Cardiac ventricle fibroblast (primary cell): ENCODE measurements around the gene KRI1. TPM values are rescaled to one million over a fixed set of nuclear protein-coding genes. Genes with fewer than 3 reads are reported as not detected.

Experiments used
- total RNA-seq: library from RNA; depleted of rRNA; stranded (reverse); fragments of >200 nt; gene quantifications from 2 replicates; pipeline ENCODE4 v1.2.3, GENCODE V29; 2015

KRI1 gene
- 14.1 and 14.7 TPM in 2 replicates for total RNA-seq

GRCh38 chr19:10565567-10566407 is at the start of gene KRI1:
Gene KRI1 (minus strand): TSS chr19:10566010. CDS start chr19:10565999, 11 bp downstream.

DNA sequence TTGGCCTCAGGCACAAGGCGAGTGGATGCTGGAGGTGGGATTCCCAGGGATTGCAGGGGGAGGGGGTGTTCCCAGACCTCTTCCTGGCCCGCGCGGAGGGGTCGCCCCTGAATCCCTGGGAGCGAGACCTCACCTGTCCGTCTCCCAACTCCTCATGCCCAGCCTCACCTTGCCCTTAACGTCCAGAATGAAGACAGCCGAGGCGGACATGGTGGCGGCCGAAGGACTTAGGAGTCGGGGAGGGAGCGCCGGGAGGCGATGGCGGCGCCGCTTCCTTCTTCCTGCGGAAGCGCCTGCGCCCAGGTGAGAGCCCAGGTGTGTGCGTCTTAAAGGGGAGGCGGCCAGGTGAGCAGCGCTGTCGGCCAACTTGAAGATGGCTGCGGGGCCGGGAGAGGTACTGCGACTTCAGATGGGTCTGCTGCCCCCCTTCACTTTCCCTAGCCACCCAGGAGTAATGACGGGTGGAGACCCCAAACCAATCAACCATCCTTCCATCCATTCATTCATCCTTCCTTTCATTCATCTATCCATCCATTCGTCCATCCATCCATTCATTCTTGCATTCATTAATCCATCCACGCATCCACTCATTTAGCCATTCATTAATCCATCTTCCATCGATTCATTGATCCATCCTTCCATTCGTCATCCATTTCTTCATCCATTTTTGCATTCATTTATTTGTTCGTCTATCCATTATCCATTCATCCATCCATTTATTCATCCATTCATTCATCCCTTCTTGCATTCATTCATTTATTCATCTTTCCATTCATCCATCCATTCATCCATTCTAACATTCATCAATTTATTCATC is 21.4 kb upstream of the KRI1 start, which contains the start of gene AP1M2:
TSS of gene AP1M2 (minus strand) at position 291 of the 817 bp plus-strand sequence. CDS start at position 210, 81 bp downstream.

DNA sequence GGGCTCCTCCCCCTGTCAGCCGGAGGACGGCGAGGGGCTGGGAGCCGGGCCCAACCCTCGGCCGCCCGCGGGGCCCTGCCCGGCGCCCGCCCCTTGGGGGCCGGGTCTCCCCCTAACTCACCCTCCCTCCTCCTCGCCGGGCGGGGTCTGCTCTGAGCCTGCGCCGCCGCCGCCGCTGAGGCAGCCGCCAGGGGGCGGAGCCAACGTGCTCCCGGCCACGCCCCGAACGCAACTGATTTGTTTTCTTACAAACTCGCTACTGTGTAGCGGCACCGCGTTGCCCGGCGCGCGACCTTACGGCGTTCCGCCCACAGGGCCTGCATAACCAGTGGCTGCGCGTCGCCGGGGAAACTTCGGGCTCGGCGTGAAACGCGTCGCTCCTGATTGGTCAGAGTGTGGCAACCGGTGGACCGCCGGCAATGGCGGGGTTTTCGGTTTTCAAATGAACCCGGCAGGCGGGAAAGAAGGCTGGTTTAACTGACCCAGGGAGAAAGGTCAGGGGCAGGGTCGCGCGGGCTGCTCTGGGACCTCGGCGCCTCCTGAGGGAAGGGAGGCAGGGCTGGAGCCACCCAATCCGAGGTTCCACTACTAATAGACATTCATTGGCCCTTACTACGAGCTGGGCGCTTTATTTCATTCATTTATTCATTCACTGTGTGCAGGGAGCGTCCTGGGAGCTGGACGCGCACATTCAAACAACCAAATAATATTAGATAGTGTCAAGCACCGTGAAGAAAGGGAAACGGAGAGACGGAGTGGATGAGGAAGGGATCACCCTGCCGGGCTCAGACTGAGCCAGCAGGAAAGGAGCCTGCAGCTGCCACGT is 3.2 kb upstream of the KRI1 start, which contains the start of gene CDKN2D:
TSS of gene CDKN2D (minus strand) at position 154 of the 826 bp plus-strand sequence. CDS start 326 bp downstream, outside the sequence.

DNA sequence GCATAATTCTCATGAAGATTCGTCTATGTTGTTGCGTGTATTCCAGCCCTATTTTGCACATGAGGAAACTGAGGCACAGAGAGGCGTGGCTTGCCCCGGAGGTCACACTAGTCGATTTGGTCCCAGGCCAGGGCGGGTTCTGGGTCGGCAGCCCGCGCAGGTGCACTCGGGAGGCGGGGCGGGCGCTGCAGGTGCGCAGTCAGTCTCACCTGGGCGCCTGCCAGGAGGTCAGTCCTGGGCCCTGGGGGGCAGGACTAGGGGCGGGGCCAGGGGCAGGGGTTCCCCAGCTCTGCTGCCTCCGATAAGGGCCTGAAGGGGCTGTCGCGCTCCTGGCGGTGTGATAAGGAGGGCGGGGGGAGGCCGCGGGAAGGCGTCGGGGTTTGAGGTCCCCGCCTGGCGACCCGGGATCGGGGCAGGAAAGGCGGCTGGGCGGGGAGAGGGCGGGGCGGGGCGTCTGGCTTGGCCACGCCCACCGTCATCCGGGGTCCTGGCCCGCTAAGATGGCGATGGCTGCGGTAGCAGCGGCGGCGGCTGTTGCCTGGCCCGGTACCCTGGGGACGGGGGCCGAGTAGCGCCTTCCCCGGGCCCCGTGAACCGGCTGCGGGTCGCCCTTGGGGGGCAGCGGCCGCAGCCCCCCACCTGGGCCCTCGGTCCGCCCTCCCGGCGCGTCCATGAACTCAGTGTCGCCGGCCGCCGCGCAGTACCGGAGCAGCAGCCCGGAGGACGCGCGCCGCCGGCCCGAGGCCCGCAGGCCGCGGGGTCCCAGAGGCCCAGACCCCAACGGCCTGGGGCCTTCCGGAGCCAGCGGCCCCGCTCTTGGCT is 22.2 kb downstream of the KRI1 start, which contains the start of gene ATG4D:
TSS of gene ATG4D (plus strand) at position 485 of the 822 bp plus-strand sequence. CDS start at position 672, 187 bp downstream.

GRCh38 chr19:10517361-10517759 is 48.5 kb downstream of the KRI1 start, which contains the start of gene S1PR5:
Gene S1PR5 (minus strand): TSS chr19:10517447. CDS start chr19:10515011, 2,436 bp downstream.

Other genes with a start within 250 kb of the KRI1 start
- 16.5 and 19.4 TPM in 2 replicates for gene FDX2, start 250.0 kb downstream of the KRI1 start, total RNA-seq
- gene RAVER1, start 232.5 kb downstream of the KRI1 start, total RNA-seq, result 31.8 and 49.8 TPM in 2 replicates
- 3.7 and 6.0 TPM in 2 replicates for gene ICAM3, start 226.4 kb downstream of the KRI1 start, total RNA-seq
- 39.3 and 45.8 TPM in 2 replicates for gene TYK2, start 185.4 kb downstream of the KRI1 start, total RNA-seq
- 127 and 132 TPM in 2 replicates for gene CDC37, start 162.5 kb downstream of the KRI1 start, total RNA-seq
- 13.7 and 16.1 TPM in 2 replicates for gene PDE4A, start 145.5 kb downstream of the KRI1 start, total RNA-seq
- gene KEAP1, start 62.7 kb downstream of the KRI1 start, total RNA-seq, result 71.9 and 86.3 TPM in 2 replicates
- gene S1PR5, start 48.6 kb downstream of the KRI1 start, total RNA-seq, result not detected in 2 replicates
- 5.3 and 11.4 TPM in 2 replicates for gene ATG4D, start 22.1 kb downstream of the KRI1 start, total RNA-seq
- gene CDKN2D, start 3.0 kb upstream of the KRI1 start, total RNA-seq, result 2.2 and 3.0 TPM in 2 replicates
- gene AP1M2, start 21.3 kb upstream of the KRI1 start, total RNA-seq, result not detected in 2 replicates
- gene SLC44A2, start 59.5 kb upstream of the KRI1 start, total RNA-seq, result 33.4 and 36.1 TPM in 2 replicates
- 67.3 and 73.1 TPM in 2 replicates for gene ILF3, start 88.3 kb upstream of the KRI1 start, total RNA-seq
- 20.8 and 27.6 TPM in 2 replicates for gene QTRT1, start 135.4 kb upstream of the KRI1 start, total RNA-seq
- 57.1 and 70.9 TPM in 2 replicates for gene DNM2, start 152.1 kb upstream of the KRI1 start, total RNA-seq